Loucy (cell line): Measurements from ENCODE around the gene TRAF3.

Experiments used
- H2AFZ ChIP-seq: fragments of 200-600 bp; sonication (generic); 2 replicates; pipeline ENCODE4 v1.6.0; 2016; ENCODE audit warnings: antibody characterized with exemption, mild to moderate bottlenecking, low read length, moderate library complexity
- H3F3A ChIP-seq: fragments of 200-600 bp; 2 replicates; pipeline ENCODE4 v1.6.0; 2016; ENCODE audit warnings: antibody characterized with exemption, low read depth, mild to moderate bottlenecking
- H3K27me3 ChIP-seq: fragments of 200-600 bp; sonication (generic); 2 replicates; pipeline ENCODE4 v1.6.1; 2014; ENCODE audit warnings: low read length, mild to moderate bottlenecking; ENCODE audit not compliant: insufficient read depth, poor library complexity, severe bottlenecking
- H3K36me3 ChIP-seq: fragments of 200-600 bp; sonication (generic); 2 replicates; pipeline ENCODE4 v1.6.1; 2016; ENCODE audit warnings: low read length; ENCODE audit not compliant: insufficient read depth
- H3K4me1 ChIP-seq: fragments of 200-600 bp; sonication (generic); 2 replicates; pipeline ENCODE4 v1.5.1; 2014; ENCODE audit warnings: low read length, mild to moderate bottlenecking; ENCODE audit not compliant: insufficient read depth, poor library complexity, severe bottlenecking
- H3K4me2 ChIP-seq: fragments of 200-600 bp; sonication (generic); 2 replicates; pipeline ENCODE4 v1.6.0; 2014; ENCODE audit warnings: antibody characterized with exemption, low read length, low read depth, mild to moderate bottlenecking; ENCODE audit not compliant: poor library complexity, severe bottlenecking
- H3K4me3 ChIP-seq: fragments of 200-600 bp; sonication (generic); 2 replicates; pipeline ENCODE4 v1.5.1; 2014; ENCODE audit warnings: low read length, mild to moderate bottlenecking, mixed read lengths; ENCODE audit not compliant: poor library complexity, severe bottlenecking
- H3K79me2 ChIP-seq: fragments of 200-600 bp; sonication (generic); 2 replicates; pipeline ENCODE4 v1.6.1; 2014; ENCODE audit warnings: low read length; ENCODE audit not compliant: insufficient read depth
- H3K9ac ChIP-seq: fragments of 200-600 bp; sonication (generic); 2 replicates; pipeline ENCODE4 v1.6.0; 2014; ENCODE audit warnings: mild to moderate bottlenecking, low read depth, low read length, moderate library complexity; ENCODE audit not compliant: poor library complexity, severe bottlenecking
- H3K9me2 ChIP-seq: fragments of 200-600 bp; sonication (generic); replicated peaks from 2 replicates; pipeline ENCODE4 v1.6.1; 2016; ENCODE audit warnings: low read depth, low read length, mixed read lengths
- H3K9me3 ChIP-seq: fragments of 200-600 bp; sonication (generic); 2 replicates; pipeline ENCODE4 v1.6.1; 2014; ENCODE audit warnings: mild to moderate bottlenecking, antibody characterized with exemption, low read length, low read depth; ENCODE audit not compliant: insufficient read depth
- H4K20me1 ChIP-seq: fragments of 200-600 bp; sonication (generic); 2 replicates; pipeline ENCODE4 v1.6.0; 2014; ENCODE audit warnings: antibody characterized with exemption, low read length, mild to moderate bottlenecking; ENCODE audit not compliant: insufficient read depth, poor library complexity, severe bottlenecking
- CTCF ChIP-seq: fragments of 200-600 bp; sonication (generic); conservative IDR thresholded peaks from 2 replicates; pipeline ENCODE4 v1.5.1; 2014; ENCODE audit warnings: mild to moderate bottlenecking, antibody characterized with exemption, low read length
- EZH2phosphoT487 ChIP-seq: fragments of 200-600 bp; IDR thresholded peaks from 2 replicates; pipeline ENCODE4 v1.6.1; 2018; ENCODE audit warnings: antibody characterized with exemption, mild to moderate bottlenecking, moderate library complexity, borderline replicate concordance

The TRAF3 gene

GRCh38 chr14:102907303-102907844 lies 130.1 kb downstream of the TRAF3 start:
- Histone ChIP-seq H3K9me2 (no peaks in the 10 kb centered on the region), H3K4me1 (no peaks in the 10 kb centered on the region), H4K20me1 (no peaks in the 10 kb centered on the region), H2AFZ (no peak overlapping the region), H3K9ac (no peak overlapping the region), H3K9me3 (no peaks in the 10 kb centered on the region), H3K4me3 (no peak overlapping the region), H3F3A (no peaks in the 10 kb centered on the region), H3K4me2 (no peak overlapping the region), H3K36me3 (peaks cover 10% of the 10 kb centered on the region; the same call in 1 of the 2 replicates), H3K79me2 (no peaks in the 10 kb centered on the region), H3K27me3 (no peaks in the 10 kb centered on the region)
- TF ChIP-seq EZH2phosphoT487 (no peak), CTCF (no peak)

- no peak for TF ChIP-seq CTCF
- TF ChIP-seq EZH2phosphoT487: no peak
- H3K36me3 ChIP-seq: peaks cover 10% of the 10 kb centered on the region; the same call in 1 of the 2 replicates
- H3K27me3 ChIP-seq: no peaks in the 10 kb centered on the region
- no peaks in the 10 kb centered on the region for H3K4me1 ChIP-seq
- H3K9ac ChIP-seq: no peak overlapping the region
- no peak overlapping the region for H2AFZ ChIP-seq
- no peaks in the 10 kb centered on the region for H3K9me3 ChIP-seq
- no peaks in the 10 kb centered on the region for H3K79me2 ChIP-seq
- H3K9me2 ChIP-seq: no peaks in the 10 kb centered on the region
- H3K4me2 ChIP-seq: no peak overlapping the region
- H3F3A ChIP-seq: no peaks in the 10 kb centered on the region
- no peak overlapping the region for H3K4me3 ChIP-seq
- H4K20me1 ChIP-seq: no peaks in the 10 kb centered on the region
Measured at GRCh38 chr14:102907980-102908730, 130.9 kb downstream of the TRAF3 start.

- H3K9me3 ChIP-seq: no peaks in the 10 kb centered on the region
- no peak overlapping the region for H3K4me3 ChIP-seq
- no peaks in the 10 kb centered on the region for H3F3A ChIP-seq
- H3K36me3 ChIP-seq: peaks cover 10% of the 10 kb centered on the region; the same call in 1 of the 2 replicates
- H2AFZ ChIP-seq: no peak overlapping the region
- no peaks in the 10 kb centered on the region for H3K9me2 ChIP-seq
- TF ChIP-seq EZH2phosphoT487 (no peak), CTCF (no peak)
- H3K4me2 ChIP-seq: no peak overlapping the region
- H3K9ac ChIP-seq: no peak overlapping the region
- no peaks in the 10 kb centered on the region for H3K79me2 ChIP-seq
- H3K4me1 ChIP-seq: no peaks in the 10 kb centered on the region
- no peaks in the 10 kb centered on the region for H4K20me1 ChIP-seq
- no peaks in the 10 kb centered on the region for H3K27me3 ChIP-seq
Measured at GRCh38 chr14:102908766-102909455, 131.7 kb downstream of the TRAF3 start.
